Ascending aorta (tissue), 2 donors: ENCODE data around the gene ARHGAP9. TPM values are rescaled to one million over a fixed set of nuclear protein-coding genes. Genes with fewer than 3 reads are reported as not detected.

Experiments
- DNase-seq, 2 donors: peaks; one replicate each; pipeline ENCODE4 v3.0.0-alpha.2; 2019; ENCODE audit warnings: low spot score in 2 of 2
- H3K27ac ChIP-seq, 2 donors: fragments of 200-600 bp; sonication (generic); one replicate each; pipeline ENCODE4 v1.5.1; 2016 to 2017; ENCODE audit warnings: mild to moderate bottlenecking in 1 of 2
- H3K27me3 ChIP-seq: fragments of 200-600 bp; sonication (generic); one replicate; pipeline ENCODE4 v1.5.1; 2017
- H3K36me3 ChIP-seq, 2 donors: fragments of 200-600 bp; sonication (generic); one replicate each; pipeline ENCODE4 v1.5.1; 2016
- H3K4me1 ChIP-seq, 2 donors: fragments of 200-600 bp; sonication (generic); one replicate each; pipeline ENCODE4 v1.5.1; 2016 to 2017; ENCODE audit warnings: mild to moderate bottlenecking in 1 of 2
- H3K4me3 ChIP-seq, 2 donors: fragments of 200-600 bp; sonication (generic); one replicate each; pipeline ENCODE4 v1.5.1; 2016 to 2017; ENCODE audit warnings: mild to moderate bottlenecking in 1 of 2
- H3K9me3 ChIP-seq, 2 donors: fragments of 200-600 bp; sonication (generic); one replicate each; pipeline ENCODE4 v1.5.1; 2016
- CTCF ChIP-seq, 3 experiments: fragments of 200-600 bp in 2 of 3; fragments of 450-650 bp in 1 of 3; sonication (generic) in 2 of 3; IDR thresholded peaks; one replicate each; pipeline ENCODE4 v1.5.1; 2016 to 2019; ENCODE audit warnings: antibody characterized with exemption in 3 of 3, mild to moderate bottlenecking in 1 of 3, moderate library complexity in 1 of 3
- intact Hi-C: fragments of 100-400 bp; cut with DNase I; formaldehyde crosslinking; loops from one replicate; pipeline ENCODE4 v1.15.1; 2023
- total RNA-seq: library from RNA; depleted of rRNA; stranded (reverse); fragments of >200 nt; gene quantifications from one replicate; pipeline ENCODE4 v1.1.0, GENCODE V29; 2016

The ARHGAP9 gene
- total RNA-seq, 1 donor from 2014 or later, result 21.6 TPM

GRCh38 chr12:57470970-57471656, 8.6 kb downstream of the ARHGAP9 start:
- no peak for TF ChIP-seq CTCF (IDR thresholded peaks at IDR 0.05)
- Histone ChIP-seq H3K27ac (no peak overlapping the region), H3K4me1 (peaks cover 9 to 10% of the 10 kb centered on the region in 2 donors), H3K27me3 (peaks cover 7% of the 10 kb centered on the region), H3K36me3 (no peaks in the 10 kb centered on the region), H3K9me3 (no peaks in the 10 kb centered on the region), H3K4me3 (no peak overlapping the region)
- intact Hi-C loops, result no loop called here
- no peak for DNase-seq

- no peak for DNase-seq
Observed at GRCh38 chr12:57470286-57470969, 9.2 kb downstream of the ARHGAP9 start.

GRCh38 chr12:57469296-57470164, 10.1 kb downstream of the ARHGAP9 start:
- no peaks in the 10 kb centered on the region for H3K4me1 ChIP-seq
- no peak overlapping the region for H3K4me3 ChIP-seq
- H3K36me3 ChIP-seq, result no peaks in the 10 kb centered on the region
- no peaks in the 10 kb centered on the region for H3K27me3 ChIP-seq
- TF ChIP-seq CTCF (IDR thresholded peaks at IDR 0.05), result no peak
- intact Hi-C loops, result no loop called here
- no peaks in the 10 kb centered on the region for H3K9me3 ChIP-seq
- H3K27ac ChIP-seq, result no peak overlapping the region
- no peak for DNase-seq

More at GRCh38 chr12:57470286-57470969, 9.2 kb downstream of the ARHGAP9 start:
- no peak for TF ChIP-seq CTCF (IDR thresholded peaks at IDR 0.05)
- no peaks in the 10 kb centered on the region for H3K9me3 ChIP-seq
- intact Hi-C loops, result no loop called here
- no peak overlapping the region for H3K4me3 ChIP-seq
- H3K27ac ChIP-seq, result no peak overlapping the region
- H3K36me3 ChIP-seq, result no peaks in the 10 kb centered on the region
- peaks cover 2 to 4% of the 10 kb centered on the region in 2 donors for H3K4me1 ChIP-seq
- no peaks in the 10 kb centered on the region for H3K27me3 ChIP-seq

- Histone ChIP-seq H3K4me1 (peaks cover 0 to under 1% of the 10 kb centered on the region in 2 donors), H3K4me3 (no peak overlapping the region), H3K9me3 (no peaks in the 10 kb centered on the region), H3K27me3 (no peaks in the 10 kb centered on the region), H3K27ac (no peak overlapping the region), H3K36me3 (no peaks in the 10 kb centered on the region)
- intact Hi-C loops, result no loop called here
- DNase-seq, result no peak
- no peak for TF ChIP-seq CTCF (IDR thresholded peaks at IDR 0.05)
Observed at GRCh38 chr12:57467915-57468314, 11.8 kb downstream of the ARHGAP9 start.

GRCh38 chr12:57467212-57467874, 12.3 kb downstream of the ARHGAP9 start:
- Histone ChIP-seq H3K9me3 (no peaks in the 10 kb centered on the region), H3K4me3 (no peak overlapping the region), H3K27ac (no peak overlapping the region), H3K36me3 (no peaks in the 10 kb centered on the region), H3K4me1 (peaks cover 0 to 6% of the 10 kb centered on the region in 2 donors), H3K27me3 (no peaks in the 10 kb centered on the region)
- DNase-seq, result no peak
- TF ChIP-seq CTCF (IDR thresholded peaks at IDR 0.05), result no peak
- intact Hi-C loops, result no loop called here
